CD4-positive, alpha-beta T cell (primary cell): ENCODE measurements around the gene MSLN. TPM values are rescaled to one million over a fixed set of nuclear protein-coding genes. Genes with fewer than 3 reads are reported as not detected.

Source experiments
- ATAC-seq: fragments of 200-7000 bp; cut with Tn5 transposase; one replicate; pipeline ENCODE4 v1.10.0; 2022; ENCODE audit warnings: mild to moderate bottlenecking; ENCODE audit not compliant: poor library complexity
- CTCF ChIA-PET: fragments of 350-600 bp; sonication (Branson Sonifier 250); formaldehyde crosslinking; loops from one replicate; lab custom pipeline; 2021; ENCODE audit warnings: antibody characterized with exemption, inconsistent platforms; lab: Charles Lee
- POLR2A ChIA-PET: fragments of 350-600 bp; sonication (Branson Sonifier 250); formaldehyde crosslinking; loops from one replicate; lab custom pipeline; 2021; ENCODE audit warnings: antibody characterized with exemption, inconsistent platforms; lab: Charles Lee
- DNase-seq, 14 experiments: peaks; one replicate each; pipeline ENCODE4 v3.0.0-alpha.2; 2013 to 2020; ENCODE audit warnings: mixed read lengths in 2 of 14
- H3K27ac ChIP-seq, 2 donors: one replicate each; pipeline versions ENCODE4 v1.5.1 to v1.7.0; 2013; ENCODE audit warnings: low read length in 2 of 2, low read depth in 1 of 2, mild to moderate bottlenecking in 1 of 2
- H3K27me3 ChIP-seq, 2 experiments: 1 replicate in 1 of 2; 2 replicates in 1 of 2; pipeline versions ENCODE4 v1.6.1 to v1.7.0; 2013; ENCODE audit warnings: low read length in 2 of 2, control low read depth in 1 of 2, mild to moderate bottlenecking in 1 of 2, moderate library complexity in 1 of 2; ENCODE audit not compliant: insufficient read depth in 2 of 2, control insufficient read depth in 1 of 2
- H3K36me3 ChIP-seq: one replicate; pipeline ENCODE4 v1.6.1; 2013; ENCODE audit warnings: low read length, control low read depth; ENCODE audit not compliant: insufficient read depth
- H3K4me1 ChIP-seq: one replicate; pipeline ENCODE4 v1.6.1; 2013; ENCODE audit warnings: low read length, control low read depth; ENCODE audit not compliant: insufficient read depth
- H3K4me3 ChIP-seq: one replicate; pipeline ENCODE4 v1.5.1; 2013; ENCODE audit warnings: mild to moderate bottlenecking, low read length, moderate library complexity
- H3K9me3 ChIP-seq, 2 experiments: 1 replicate in 1 of 2; 2 replicates in 1 of 2; pipeline versions ENCODE4 v1.6.1 to v1.7.0; 2013; ENCODE audit warnings: low read length in 2 of 2, mild to moderate bottlenecking in 2 of 2, control low read depth in 1 of 2, moderate library complexity in 1 of 2; ENCODE audit not compliant: control insufficient read depth in 1 of 2, insufficient read depth in 1 of 2
- H3K27ac Mint-ChIP-seq: one replicate; pipeline ENCODE4 v1.8.0; 2020; ENCODE audit warnings: mixed read lengths
- H3K27me3 Mint-ChIP-seq: one replicate; pipeline ENCODE4 v1.8.0; 2021; ENCODE audit warnings: mixed read lengths
- H3K36me3 Mint-ChIP-seq: one replicate; pipeline ENCODE4 v1.8.0; 2021; ENCODE audit warnings: low read depth, mixed read lengths
- H3K4me1 Mint-ChIP-seq: one replicate; pipeline ENCODE4 v1.8.0; 2021; ENCODE audit warnings: low read depth, mixed read lengths
- H3K4me3 Mint-ChIP-seq: one replicate; pipeline ENCODE4 v1.8.0; 2020; ENCODE audit warnings: mild to moderate bottlenecking, mixed read lengths
- H3K9me3 Mint-ChIP-seq: one replicate; pipeline ENCODE4 v1.8.0; 2020; ENCODE audit warnings: mixed read lengths
- CTCF ChIP-seq: fragments of 200-600 bp; IDR thresholded peaks from one replicate; pipeline ENCODE4 v1.8.0; 2022; ENCODE audit warnings: antibody characterized with exemption, mild to moderate bottlenecking
- intact Hi-C, 2 experiments: fragments of 100-400 bp; cut with DNase I in 1 of 2; cut with micrococcal nuclease in 1 of 2; formaldehyde crosslinking; loops; one replicate each; pipeline versions ENCODE4 v1.15.1 to v1.9.0; 2023 to 2025; cut with DNase I, micrococcal nuclease
- total RNA-seq, 174 experiments: library from RNA in 2 of 174; stranded (reverse) in 2 of 174; gene quantifications; one replicate each; pipeline ENCODE4 v1.2.3 and lab custom pipeline; 2021 to 2026

Gene MSLN
- total RNA-seq, 2 experiments from 2014 or later = not detected

- H3K9me3 ChIP-seq = peaks cover 0 to 8% of the 10 kb centered on the region in 2 experiments
- POLR2A ChIA-PET = interaction anchor here (0.9 to 5.0 kb wide), 5 partner anchors 10 to 81 kb away, joined by 3 to 30 read pairs (median 3); partner anchors contain the start of genes CHTF18, CIAO3, METRN and RPUSD1
- TF ChIP-seq CTCF = no peak
- no peak for ATAC-seq
- H3K27ac Mint-ChIP-seq = no peak overlapping the region
- H3K4me1 Mint-ChIP-seq = no peaks in the 10 kb centered on the region
- H3K36me3 Mint-ChIP-seq = no peaks in the 10 kb centered on the region
- no peaks in the 10 kb centered on the region for H3K27me3 Mint-ChIP-seq
- H3K4me3 Mint-ChIP-seq = peak overlapping the region; percentile 76
- no peak overlapping the region for H3K4me3 ChIP-seq
- peaks cover 42% of the 10 kb centered on the region for H3K4me1 ChIP-seq
- H3K9me3 Mint-ChIP-seq = no peaks in the 10 kb centered on the region
- H3K27ac ChIP-seq = no peak overlapping the region
- CTCF ChIA-PET = no interaction called here
- DNase-seq = no peak
- no peaks in the 10 kb centered on the region for H3K27me3 ChIP-seq
- intact Hi-C loops = no loop called here
- H3K36me3 ChIP-seq = no peaks in the 10 kb centered on the region
Measured at GRCh38 chr16:726188-726437, 34.4 kb upstream of the MSLN start.

DNA sequence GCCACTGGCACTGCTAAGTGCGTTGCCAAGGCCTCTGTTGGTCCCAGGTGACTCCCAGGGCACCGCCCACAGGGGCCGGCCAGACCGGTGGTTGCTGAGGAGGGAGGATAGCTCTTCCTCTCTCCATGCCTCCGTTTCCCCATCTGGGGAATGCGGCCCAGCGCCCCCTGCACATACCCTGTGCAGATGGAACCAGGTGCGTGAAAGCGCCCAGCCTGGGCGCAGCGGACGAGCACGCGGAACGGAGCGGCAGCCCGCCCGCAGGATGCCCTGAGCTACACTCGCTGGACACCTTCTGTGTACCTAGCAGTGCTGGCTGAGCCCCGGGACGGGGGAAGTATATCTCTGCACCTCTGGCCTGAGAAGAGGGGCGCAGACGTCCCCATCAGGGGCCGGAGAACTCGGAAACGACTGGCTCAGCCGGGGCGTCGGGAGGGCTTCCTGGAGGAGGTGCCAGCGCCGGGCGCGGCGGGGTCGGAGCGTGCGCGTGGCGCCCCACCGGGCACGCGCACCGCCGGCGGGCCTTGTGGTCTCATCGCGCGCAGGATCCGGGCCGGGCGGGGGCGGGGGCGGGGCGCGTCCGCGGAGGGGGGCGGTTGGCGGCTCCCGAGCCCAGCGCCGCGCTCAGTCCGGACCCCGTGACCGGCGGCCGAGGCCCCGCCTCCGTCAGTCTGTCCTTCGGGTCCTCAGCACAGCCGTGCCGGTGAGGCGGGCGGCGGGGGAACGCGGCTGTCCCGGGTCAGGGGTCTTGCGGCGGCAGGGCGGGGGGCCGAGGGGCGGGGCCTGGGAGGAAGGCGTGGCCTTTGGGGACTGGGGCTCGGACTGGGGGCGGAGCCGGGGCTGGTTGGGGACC is 33.9 kb upstream of the MSLN start, which contains the start of the genes CCDC78 and HAGHL:
TSS of gene CCDC78 (minus strand) at position 6 of the 853 bp plus-strand sequence. CDS start 76 bp downstream, outside the sequence.
TSS of gene HAGHL (plus strand) at position 669 of the 853 bp plus-strand sequence. CDS start 404 bp downstream, outside the sequence.
- TF ChIP-seq CTCF = no peak
- H3K36me3 Mint-ChIP-seq = no peaks in the 10 kb centered on the region
- Histone ChIP-seq H3K27ac (no peak within 1 kb of the TSS), H3K4me1 (peaks cover 38% of the 10 kb centered on the region), H3K4me3 (peak within 1 kb of the TSS; percentile 68), H3K36me3 (no peaks in the 10 kb centered on the region), H3K27me3 (no peaks in the 10 kb centered on the region), H3K9me3 (peaks cover 0 to 6% of the 10 kb centered on the region in 2 experiments)
- H3K27ac Mint-ChIP-seq = no peak within 1 kb of the TSS
- H3K4me3 Mint-ChIP-seq = peak within 1 kb of the TSS; percentile 76
- no peaks in the 10 kb centered on the region for H3K9me3 Mint-ChIP-seq
- intact Hi-C loops = no loop called here
- POLR2A ChIA-PET = interaction anchor here (0.9 to 5.0 kb wide), 6 partner anchors 11 to 80 kb away, joined by 3 to 30 read pairs (median 8); partner anchors contain the start of genes CHTF18, CIAO3, METRN and RPUSD1
- no peaks in the 10 kb centered on the region for H3K27me3 Mint-ChIP-seq
- CTCF ChIA-PET = no interaction called here
- ATAC-seq (peak; percentile 19), DNase-seq (peak in 12 of 14 experiments; percentile 41 to 81 (median 56))
- no peaks in the 10 kb centered on the region for H3K4me1 Mint-ChIP-seq

DNA sequence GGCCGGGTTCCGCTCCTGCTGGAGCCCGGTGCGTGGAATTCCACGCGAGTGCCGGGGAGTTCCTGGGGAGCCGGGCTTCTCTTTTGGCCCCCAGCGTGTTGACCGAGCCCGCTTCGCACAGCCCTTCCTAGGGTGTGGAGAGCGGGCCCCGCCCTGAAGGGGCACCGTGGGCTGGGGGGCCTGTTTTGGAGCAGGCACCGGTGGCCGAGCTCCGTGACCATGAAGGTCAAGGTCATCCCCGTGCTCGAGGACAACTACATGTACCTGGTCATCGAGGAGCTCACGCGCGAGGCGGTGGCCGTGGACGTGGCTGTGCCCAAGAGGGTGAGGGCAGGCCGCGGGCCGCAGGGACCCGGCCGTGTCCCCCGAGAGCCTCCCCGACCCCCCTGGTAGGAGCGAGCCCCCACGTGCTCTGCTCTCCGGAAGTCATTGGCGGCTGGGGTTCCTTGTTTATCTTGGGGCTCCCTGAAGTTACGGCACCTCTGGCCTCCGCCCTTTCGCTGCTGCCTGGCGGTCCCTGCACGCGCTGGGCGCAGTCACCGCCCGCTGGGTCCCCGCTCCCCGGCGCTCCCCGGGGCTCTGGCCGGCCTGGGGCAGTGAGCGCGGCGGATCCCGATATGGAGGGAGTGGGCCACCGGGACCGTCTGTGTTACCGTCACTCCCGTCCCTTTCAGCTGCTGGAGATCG is 33.1 kb upstream of the MSLN start:
- peak; percentile 19 for ATAC-seq
- ChIA-PET POLR2A (interaction anchor here (0.8 to 5.0 kb wide), 7 partner anchors 9 to 91 kb away, joined by 3 to 30 read pairs (median 5); partner anchors contain the start of genes CHTF18, METRN, METTL26 and RPUSD1), CTCF (no interaction called here)
- DNase-seq = peak in 5 of 14 experiments; percentile 30 to 59 (median 46)
- peaks cover 3% of the 10 kb centered on the region for H3K36me3 ChIP-seq
- intact Hi-C loops = no loop called here
- H3K4me3 ChIP-seq = peak overlapping the region; percentile 68
- Mint-ChIP-seq H3K27ac (no peak overlapping the region), H3K36me3 (no peaks in the 10 kb centered on the region), H3K4me1 (no peaks in the 10 kb centered on the region), H3K9me3 (no peaks in the 10 kb centered on the region), H3K4me3 (no peak overlapping the region), H3K27me3 (no peaks in the 10 kb centered on the region)
- no peaks in the 10 kb centered on the region for H3K9me3 ChIP-seq
- H3K4me1 ChIP-seq = peaks cover 31% of the 10 kb centered on the region
- no peak overlapping the region for H3K27ac ChIP-seq
- no peaks in the 10 kb centered on the region for H3K27me3 ChIP-seq
- no peak for TF ChIP-seq CTCF
